HG03354 (cell line): ENCODE measurements around the gene DDAH1.
A peak's percentile ranks its signal among the peaks of the same experiment; 100 is the strongest.

ENCODE experiments used
- ATAC-seq: cut with Tn5 transposase; IDR thresholded peaks from one replicate; pipeline ENCODE4 v1.9.1; 2021; ENCODE audit warnings: mild to moderate bottlenecking; ENCODE audit not compliant: unreplicated experiment, poor library complexity, severe bottlenecking

DDAH1 gene

GRCh38 chr1:85339656-85340399 is 125.1 kb downstream of the DDAH1 start:
- ATAC-seq, result no peak

- no peak for ATAC-seq
Measured at GRCh38 chr1:85339089-85339488, 125.9 kb downstream of the DDAH1 start.

GRCh38 chr1:85334962-85335361 is 130.0 kb downstream of the DDAH1 start:
- ATAC-seq, result no peak

GRCh38 chr1:85333186-85333585 is 131.8 kb downstream of the DDAH1 start:
- ATAC-seq, result no peak

GRCh38 chr1:85332575-85332974 is 132.4 kb downstream of the DDAH1 start:
- no peak for ATAC-seq

- peak; percentile 74 for ATAC-seq
Measured at GRCh38 chr1:85330711-85331290, 134.2 kb downstream of the DDAH1 start.

- no peak for ATAC-seq
Measured at GRCh38 chr1:85330214-85330631, 134.7 kb downstream of the DDAH1 start.

- no peak for ATAC-seq
Measured at GRCh38 chr1:85328713-85329397, 136.1 kb downstream of the DDAH1 start.

- ATAC-seq, result no peak
Measured at GRCh38 chr1:85327759-85328158, 137.2 kb downstream of the DDAH1 start.

GRCh38 chr1:85326851-85327250 is 138.1 kb downstream of the DDAH1 start:
- no peak for ATAC-seq

GRCh38 chr1:85326336-85326735 is 138.6 kb downstream of the DDAH1 start:
- no peak for ATAC-seq

- no peak for ATAC-seq
Measured at GRCh38 chr1:85325920-85326319, 139.0 kb downstream of the DDAH1 start.

- ATAC-seq, result no peak
Measured at GRCh38 chr1:85323770-85324169, 141.2 kb downstream of the DDAH1 start.

GRCh38 chr1:85322655-85323054 is 142.3 kb downstream of the DDAH1 start:
- no peak for ATAC-seq

GRCh38 chr1:85321237-85321964 is 143.6 kb downstream of the DDAH1 start:
- no peak for ATAC-seq

- no peak for ATAC-seq
Measured at GRCh38 chr1:85320371-85321131, 144.4 kb downstream of the DDAH1 start.

- ATAC-seq, result no peak
Measured at GRCh38 chr1:85319931-85320330, 145.0 kb downstream of the DDAH1 start.

GRCh38 chr1:85319491-85319890 is 145.5 kb downstream of the DDAH1 start:
- no peak for ATAC-seq

- no peak for ATAC-seq
Measured at GRCh38 chr1:85318217-85318616, 146.7 kb downstream of the DDAH1 start.

GRCh38 chr1:85317560-85317959 is 147.4 kb downstream of the DDAH1 start:
- no peak for ATAC-seq
